Stimulated activated naive B cell treated with anti-CD40 and anti-IgM and Interleukin-4, amounts not matched to agents 10 μg/mL and 1 μg/mL and 100 μg/mL, for 72 hours (primary cell): ENCODE results near the gene RAB31.
A peak's percentile ranks its signal among the peaks of the same experiment; 100 is the strongest.

Source experiments
- ATAC-seq, 2 donors: fragments of 150-1000 bp; cut with Tn5 transposase; replicated peaks; 2 replicates each; pipeline ENCODE4 v1.10.0; 2021; ENCODE audit warnings: moderate library complexity in 1 of 2
- DNase-seq: peaks from one replicate; pipeline ENCODE4 v3.0.0; 2021
- H3K27ac Mint-ChIP-seq: one replicate; pipeline ENCODE4 v1.8.0; 2022; ENCODE audit warnings: mild to moderate bottlenecking, mixed read lengths
- H3K27me3 Mint-ChIP-seq, 2 donors: one replicate each; pipeline ENCODE4 v1.8.0; 2022; ENCODE audit warnings: mixed read lengths in 2 of 2
- H3K36me3 Mint-ChIP-seq, 2 donors: one replicate each; pipeline ENCODE4 v1.8.0; 2022; ENCODE audit warnings: mixed read lengths in 2 of 2, mild to moderate bottlenecking in 1 of 2
- H3K4me1 Mint-ChIP-seq, 2 donors: one replicate each; pipeline ENCODE4 v1.8.0; 2022; ENCODE audit warnings: mixed read lengths in 2 of 2, mild to moderate bottlenecking in 1 of 2
- H3K4me3 Mint-ChIP-seq, 2 donors: one replicate each; pipeline ENCODE4 v1.8.0; 2022; ENCODE audit warnings: mild to moderate bottlenecking in 2 of 2, mixed read lengths in 2 of 2, moderate library complexity in 1 of 2
- H3K9me3 Mint-ChIP-seq, 2 donors: one replicate each; pipeline ENCODE4 v1.8.0; 2022; ENCODE audit warnings: mixed read lengths in 2 of 2, mild to moderate bottlenecking in 1 of 2

Gene RAB31

GRCh38 chr18:9741793-9742523 is 33.9 kb downstream of the RAB31 start:
- no peak for DNase-seq
- no peaks in the 10 kb centered on the region for H3K9me3 Mint-ChIP-seq
- no peak overlapping the region for H3K27ac Mint-ChIP-seq
- no peak for ATAC-seq
- no peak overlapping the region for H3K4me3 Mint-ChIP-seq
- H3K27me3 Mint-ChIP-seq: peaks cover 6 to 20% of the 10 kb centered on the region in 2 donors
- H3K4me1 Mint-ChIP-seq: peaks cover 7 to 17% of the 10 kb centered on the region in 2 donors
- H3K36me3 Mint-ChIP-seq: peaks cover 0 to 6% of the 10 kb centered on the region in 2 donors

- peaks cover 0 to 6% of the 10 kb centered on the region in 2 donors for H3K36me3 Mint-ChIP-seq
Measured at GRCh38 chr18:9742524-9743131, 34.5 kb downstream of the RAB31 start.

GRCh38 chr18:9743200-9744016 is 35.3 kb downstream of the RAB31 start:
- no peaks in the 10 kb centered on the region for H3K9me3 Mint-ChIP-seq
- H3K27me3 Mint-ChIP-seq: peaks cover 6 to 20% of the 10 kb centered on the region in 2 donors

More at GRCh38 chr18:9742524-9743131, 34.5 kb downstream of the RAB31 start:
- Mint-ChIP-seq H3K4me3 (no peak overlapping the region), H3K9me3 (no peaks in the 10 kb centered on the region), H3K27me3 (peaks cover 6 to 20% of the 10 kb centered on the region in 2 donors), H3K4me1 (peaks cover 7 to 17% of the 10 kb centered on the region in 2 donors), H3K27ac (no peak overlapping the region)
- ATAC-seq: no peak
- no peak for DNase-seq

GRCh38 chr18:9746958-9747357 is 38.9 kb downstream of the RAB31 start:
- H3K36me3 Mint-ChIP-seq: peaks cover 0 to 5% of the 10 kb centered on the region in 2 donors
- DNase-seq: no peak
- H3K4me1 Mint-ChIP-seq: peaks cover 5 to 9% of the 10 kb centered on the region in 2 donors
- no peaks in the 10 kb centered on the region for H3K9me3 Mint-ChIP-seq
- H3K27me3 Mint-ChIP-seq: peaks cover 6 to 18% of the 10 kb centered on the region in 2 donors
- no peak for ATAC-seq
- H3K27ac Mint-ChIP-seq: peak overlapping the region; percentile 57
- H3K4me3 Mint-ChIP-seq: no peak overlapping the region

More at GRCh38 chr18:9743200-9744016, 35.3 kb downstream of the RAB31 start:
- Mint-ChIP-seq H3K36me3 (peaks cover 0 to 5% of the 10 kb centered on the region in 2 donors), H3K4me1 (peaks cover 7 to 17% of the 10 kb centered on the region in 2 donors), H3K4me3 (no peak overlapping the region), H3K27ac (no peak overlapping the region)
- no peak for ATAC-seq
- no peak for DNase-seq

GRCh38 chr18:9749611-9750010 is 41.5 kb downstream of the RAB31 start:
- Mint-ChIP-seq H3K27ac (no peak overlapping the region), H3K9me3 (no peaks in the 10 kb centered on the region), H3K4me1 (no peaks in the 10 kb centered on the region), H3K27me3 (no peaks in the 10 kb centered on the region), H3K4me3 (no peak overlapping the region), H3K36me3 (no peaks in the 10 kb centered on the region)
- DNase-seq (no peak), ATAC-seq (no peak)

GRCh38 chr18:9750112-9750511 is 42.0 kb downstream of the RAB31 start:
- Mint-ChIP-seq H3K27me3 (no peaks in the 10 kb centered on the region), H3K27ac (no peak overlapping the region), H3K4me1 (no peaks in the 10 kb centered on the region), H3K4me3 (no peak overlapping the region), H3K36me3 (no peaks in the 10 kb centered on the region), H3K9me3 (no peaks in the 10 kb centered on the region)
- no peak for ATAC-seq
- DNase-seq: no peak

- DNase-seq: no peak
- H3K9me3 Mint-ChIP-seq: no peaks in the 10 kb centered on the region
- H3K27ac Mint-ChIP-seq: no peak overlapping the region
- H3K4me1 Mint-ChIP-seq: peaks cover 0 to 5% of the 10 kb centered on the region in 2 donors
- no peaks in the 10 kb centered on the region for H3K36me3 Mint-ChIP-seq
- H3K4me3 Mint-ChIP-seq: no peak overlapping the region
- ATAC-seq: no peak
- no peaks in the 10 kb centered on the region for H3K27me3 Mint-ChIP-seq
Measured at GRCh38 chr18:9750606-9751304, 42.7 kb downstream of the RAB31 start.

- no peak overlapping the region for H3K27ac Mint-ChIP-seq
- no peaks in the 10 kb centered on the region for H3K36me3 Mint-ChIP-seq
Measured at GRCh38 chr18:9751371-9752031, 43.4 kb downstream of the RAB31 start.

GRCh38 chr18:9753846-9754245 is 45.7 kb downstream of the RAB31 start:
- Mint-ChIP-seq H3K27ac (no peak overlapping the region), H3K9me3 (no peaks in the 10 kb centered on the region), H3K4me1 (peaks cover 5 to 7% of the 10 kb centered on the region in 2 donors), H3K27me3 (no peaks in the 10 kb centered on the region), H3K4me3 (no peak overlapping the region), H3K36me3 (peaks cover 2 to 5% of the 10 kb centered on the region in 2 donors)
- DNase-seq (no peak), ATAC-seq (no peak)

More at GRCh38 chr18:9751371-9752031, 43.4 kb downstream of the RAB31 start:
- ATAC-seq (no peak), DNase-seq (no peak)
- Mint-ChIP-seq H3K9me3 (no peaks in the 10 kb centered on the region), H3K4me1 (peaks cover 0 to 7% of the 10 kb centered on the region in 2 donors), H3K4me3 (no peak overlapping the region), H3K27me3 (no peaks in the 10 kb centered on the region)

GRCh38 chr18:9755110-9755509 is 47.0 kb downstream of the RAB31 start:
- DNase-seq: no peak
- ATAC-seq: no peak
- H3K4me1 Mint-ChIP-seq: peaks cover 5 to 11% of the 10 kb centered on the region in 2 donors
- H3K36me3 Mint-ChIP-seq: peaks cover 2 to 6% of the 10 kb centered on the region in 2 donors
- H3K9me3 Mint-ChIP-seq: no peaks in the 10 kb centered on the region
- H3K27me3 Mint-ChIP-seq: peaks cover 0 to 8% of the 10 kb centered on the region in 2 donors
- no peak overlapping the region for H3K27ac Mint-ChIP-seq
- no peak overlapping the region for H3K4me3 Mint-ChIP-seq

- no peaks in the 10 kb centered on the region for H3K9me3 Mint-ChIP-seq
- no peak for DNase-seq
Measured at GRCh38 chr18:9755615-9756014, 47.5 kb downstream of the RAB31 start.

GRCh38 chr18:9756271-9756932 is 48.3 kb downstream of the RAB31 start:
- DNase-seq (no peak), ATAC-seq (no peak)
- H3K4me3 Mint-ChIP-seq: no peak overlapping the region
- peaks cover 5 to 11% of the 10 kb centered on the region in 2 donors for H3K4me1 Mint-ChIP-seq
- H3K36me3 Mint-ChIP-seq: peaks cover 2 to 10% of the 10 kb centered on the region in 2 donors
- peaks cover 0 to 8% of the 10 kb centered on the region in 2 donors for H3K27me3 Mint-ChIP-seq
- H3K27ac Mint-ChIP-seq: no peak overlapping the region
- H3K9me3 Mint-ChIP-seq: no peaks in the 10 kb centered on the region

More at GRCh38 chr18:9755615-9756014, 47.5 kb downstream of the RAB31 start:
- Mint-ChIP-seq H3K4me3 (no peak overlapping the region), H3K27me3 (peaks cover 0 to 8% of the 10 kb centered on the region in 2 donors), H3K27ac (no peak overlapping the region), H3K36me3 (peaks cover 2 to 6% of the 10 kb centered on the region in 2 donors), H3K4me1 (peaks cover 5 to 11% of the 10 kb centered on the region in 2 donors)
- peak in 1 of 2 donors; percentile 31 for ATAC-seq

GRCh38 chr18:9756933-9757470 is 48.9 kb downstream of the RAB31 start:
- Mint-ChIP-seq H3K27ac (no peak overlapping the region), H3K36me3 (peaks cover 2 to 10% of the 10 kb centered on the region in 2 donors), H3K27me3 (peaks cover 0 to 8% of the 10 kb centered on the region in 2 donors), H3K4me1 (peaks cover 5 to 11% of the 10 kb centered on the region in 2 donors), H3K9me3 (no peaks in the 10 kb centered on the region), H3K4me3 (no peak overlapping the region)
- ATAC-seq: no peak
- DNase-seq: no peak
